Breast epithelium (tissue), 3 donors: ENCODE results near the gene RNF220.

ENCODE experiments used
- POLR2A ChIP-seq: fragments of 450-650 bp; IDR thresholded peaks from one replicate; pipeline ENCODE4 v1.6.1; 2016; ENCODE audit warnings: antibody characterized with exemption, mild to moderate bottlenecking, moderate library complexity
- POLR2AphosphoS5 ChIP-seq, 3 donors: sonication (generic); formaldehyde crosslinking; IDR thresholded peaks; one replicate each; pipeline ENCODE4 v1.6.1; 2017; ENCODE audit warnings: antibody characterized with exemption in 3 of 3
- TF ChIP-seq, protein P1 (sequence below), 3 donors: fragments of 450-650 bp; IDR thresholded peaks; one replicate each; pipeline ENCODE4 v1.5.1; 2016 to 2017; ENCODE audit warnings: antibody characterized with exemption in 3 of 3, mild to moderate bottlenecking in 3 of 3, moderate library complexity in 3 of 3

DNA sequence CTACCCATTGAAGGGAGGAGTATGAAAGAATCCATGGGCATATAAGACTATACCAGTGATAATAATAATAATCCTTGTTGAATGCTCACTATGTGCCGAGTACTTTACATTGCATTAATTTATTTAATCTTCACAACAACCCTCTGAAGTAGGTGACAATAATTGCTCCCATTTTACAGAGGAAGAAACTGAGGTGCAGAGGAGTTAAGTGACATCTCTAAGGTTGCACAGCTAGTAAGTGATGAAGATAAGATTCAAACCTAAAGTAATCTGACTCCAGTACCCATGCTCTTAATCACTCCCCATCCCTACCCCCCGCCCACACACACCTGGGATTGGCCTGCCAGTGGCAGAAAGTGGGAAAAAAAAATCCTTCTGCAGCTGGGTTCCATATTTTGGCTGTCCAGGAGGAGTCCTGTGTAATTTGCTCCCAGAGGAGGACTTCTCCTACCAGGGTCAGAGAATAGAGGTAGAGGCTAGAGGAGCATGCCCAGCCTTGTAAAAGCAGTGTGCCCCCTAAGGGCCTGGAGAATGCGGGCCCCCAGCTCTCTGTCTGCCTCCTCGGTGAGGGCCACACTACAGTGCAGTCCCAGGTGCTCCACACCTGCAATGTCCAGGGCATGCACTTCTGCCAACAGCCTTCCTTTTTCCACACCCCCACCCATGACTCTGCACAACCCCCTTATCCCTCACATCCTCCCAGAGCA, 211.4 kb downstream of the RNF220 start:
- no peak for TF ChIP-seq POLR2A
- TF ChIP-seq POLR2AphosphoS5 (IDR thresholded peaks at IDR 0.05), result no peak
- TF ChIP-seq, protein P1, sequence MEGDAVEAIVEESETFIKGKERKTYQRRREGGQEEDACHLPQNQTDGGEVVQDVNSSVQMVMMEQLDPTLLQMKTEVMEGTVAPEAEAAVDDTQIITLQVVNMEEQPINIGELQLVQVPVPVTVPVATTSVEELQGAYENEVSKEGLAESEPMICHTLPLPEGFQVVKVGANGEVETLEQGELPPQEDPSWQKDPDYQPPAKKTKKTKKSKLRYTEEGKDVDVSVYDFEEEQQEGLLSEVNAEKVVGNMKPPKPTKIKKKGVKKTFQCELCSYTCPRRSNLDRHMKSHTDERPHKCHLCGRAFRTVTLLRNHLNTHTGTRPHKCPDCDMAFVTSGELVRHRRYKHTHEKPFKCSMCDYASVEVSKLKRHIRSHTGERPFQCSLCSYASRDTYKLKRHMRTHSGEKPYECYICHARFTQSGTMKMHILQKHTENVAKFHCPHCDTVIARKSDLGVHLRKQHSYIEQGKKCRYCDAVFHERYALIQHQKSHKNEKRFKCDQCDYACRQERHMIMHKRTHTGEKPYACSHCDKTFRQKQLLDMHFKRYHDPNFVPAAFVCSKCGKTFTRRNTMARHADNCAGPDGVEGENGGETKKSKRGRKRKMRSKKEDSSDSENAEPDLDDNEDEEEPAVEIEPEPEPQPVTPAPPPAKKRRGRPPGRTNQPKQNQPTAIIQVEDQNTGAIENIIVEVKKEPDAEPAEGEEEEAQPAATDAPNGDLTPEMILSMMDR (IDR thresholded peaks at IDR 0.05), result no peak
